HEK293 (cell line): ENCODE results near the gene SUFU.

Experiments used
- KLF16 ChIP-seq: fragments of 450-650 bp; formaldehyde crosslinking; IDR thresholded peaks from 2 replicates; pipeline ENCODE4 v1.5.1; 2017; ENCODE audit warnings: missing biosample characterization, missing genetic modification characterization
- ZBTB1 ChIP-seq: fragments of 450-650 bp; formaldehyde crosslinking; IDR thresholded peaks from 2 replicates; pipeline ENCODE4 v1.5.1; 2016; ENCODE audit warnings: missing biosample characterization, missing genetic modification characterization
- ZNF174 ChIP-seq: fragments of 450-650 bp; formaldehyde crosslinking; IDR thresholded peaks from 2 replicates; pipeline ENCODE4 v1.5.0; 2017; ENCODE audit warnings: missing biosample characterization, mild to moderate bottlenecking, missing genetic modification characterization
- ZNF510 ChIP-seq: fragments of 450-650 bp; formaldehyde crosslinking; IDR thresholded peaks from 2 replicates; pipeline ENCODE4 v1.5.1; 2018; ENCODE audit warnings: mild to moderate bottlenecking, missing genetic modification characterization, missing biosample characterization; ENCODE audit not compliant: insufficient replicate concordance
- ZNF585B ChIP-seq: fragments of 450-650 bp; formaldehyde crosslinking; IDR thresholded peaks from 2 replicates; pipeline ENCODE4 v1.5.1; 2016; ENCODE audit warnings: missing biosample characterization, missing genetic modification characterization
- ZSCAN30 ChIP-seq: fragments of 450-650 bp; IDR thresholded peaks from 2 replicates; pipeline ENCODE4 v1.5.1; 2018; ENCODE audit warnings: missing biosample characterization, mild to moderate bottlenecking, missing genetic modification characterization, moderate library complexity
- TF ChIP-seq, protein P1 (sequence below): fragments of 450-650 bp; formaldehyde crosslinking; IDR thresholded peaks from 2 replicates; pipeline ENCODE4 v1.5.1; 2016; ENCODE audit warnings: missing biosample characterization, missing genetic modification characterization
- TF ChIP-seq, protein P2 (sequence below): fragments of 450-650 bp; formaldehyde crosslinking; IDR thresholded peaks from 2 replicates; pipeline ENCODE4 v1.5.1; 2016; ENCODE audit warnings: missing biosample characterization, missing genetic modification characterization
- TF ChIP-seq, protein P3 (sequence below): fragments of 450-650 bp; formaldehyde crosslinking; conservative IDR thresholded peaks from 2 replicates; pipeline ENCODE4 v1.5.1; 2016; ENCODE audit warnings: low read depth, missing biosample characterization, missing genetic modification characterization
- TF ChIP-seq, protein P4 (sequence below): sonication (generic); formaldehyde crosslinking; IDR thresholded peaks from 2 replicates; pipeline ENCODE4 v1.8.1; 2022; ENCODE audit warnings: mild to moderate bottlenecking, moderate library complexity, missing genetic modification reagents
- TF ChIP-seq, protein P5 (sequence below): fragments of 450-650 bp; formaldehyde crosslinking; IDR thresholded peaks from 2 replicates; pipeline ENCODE4 v1.5.1; 2017; ENCODE audit warnings: missing biosample characterization, missing genetic modification characterization

DNA sequence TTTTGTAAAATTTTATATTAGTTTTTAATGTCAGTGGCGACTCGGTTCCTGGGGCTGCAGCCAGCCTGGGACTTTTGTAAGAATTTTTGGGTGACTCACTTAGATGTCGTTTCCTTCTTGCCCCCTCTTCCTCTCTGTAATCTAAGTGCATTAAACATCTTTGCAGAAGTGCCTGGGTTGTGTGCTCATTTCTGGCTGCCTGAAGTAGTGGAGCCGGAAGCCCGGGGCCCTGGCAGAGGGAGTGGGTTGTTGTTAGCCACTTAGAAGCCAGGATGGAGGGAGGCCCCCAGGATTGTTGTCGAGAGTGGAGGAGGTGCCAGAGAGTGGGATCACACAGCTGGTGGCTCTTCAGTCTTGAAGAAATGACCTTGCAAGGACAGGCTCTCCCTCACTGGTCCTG, 129.5 kb downstream of the SUFU start:
- TF ChIP-seq, protein P1, sequence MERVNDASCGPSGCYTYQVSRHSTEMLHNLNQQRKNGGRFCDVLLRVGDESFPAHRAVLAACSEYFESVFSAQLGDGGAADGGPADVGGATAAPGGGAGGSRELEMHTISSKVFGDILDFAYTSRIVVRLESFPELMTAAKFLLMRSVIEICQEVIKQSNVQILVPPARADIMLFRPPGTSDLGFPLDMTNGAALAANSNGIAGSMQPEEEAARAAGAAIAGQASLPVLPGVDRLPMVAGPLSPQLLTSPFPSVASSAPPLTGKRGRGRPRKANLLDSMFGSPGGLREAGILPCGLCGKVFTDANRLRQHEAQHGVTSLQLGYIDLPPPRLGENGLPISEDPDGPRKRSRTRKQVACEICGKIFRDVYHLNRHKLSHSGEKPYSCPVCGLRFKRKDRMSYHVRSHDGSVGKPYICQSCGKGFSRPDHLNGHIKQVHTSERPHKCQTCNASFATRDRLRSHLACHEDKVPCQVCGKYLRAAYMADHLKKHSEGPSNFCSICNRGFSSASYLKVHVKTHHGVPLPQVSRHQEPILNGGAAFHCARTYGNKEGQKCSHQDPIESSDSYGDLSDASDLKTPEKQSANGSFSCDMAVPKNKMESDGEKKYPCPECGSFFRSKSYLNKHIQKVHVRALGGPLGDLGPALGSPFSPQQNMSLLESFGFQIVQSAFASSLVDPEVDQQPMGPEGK (tag by site-specific recombination): no peak
- TF ChIP-seq ZNF585B (tag by site-specific recombination) (no peak), KLF16 (tag by site-specific recombination) (no peak), ZNF174 (tag by site-specific recombination) (no peak), ZSCAN30 (tag by site-specific recombination) (no peak), ZBTB1 (tag by site-specific recombination) (no peak), ZNF510 (tag by site-specific recombination) (no peak)
- TF ChIP-seq, protein P2, sequence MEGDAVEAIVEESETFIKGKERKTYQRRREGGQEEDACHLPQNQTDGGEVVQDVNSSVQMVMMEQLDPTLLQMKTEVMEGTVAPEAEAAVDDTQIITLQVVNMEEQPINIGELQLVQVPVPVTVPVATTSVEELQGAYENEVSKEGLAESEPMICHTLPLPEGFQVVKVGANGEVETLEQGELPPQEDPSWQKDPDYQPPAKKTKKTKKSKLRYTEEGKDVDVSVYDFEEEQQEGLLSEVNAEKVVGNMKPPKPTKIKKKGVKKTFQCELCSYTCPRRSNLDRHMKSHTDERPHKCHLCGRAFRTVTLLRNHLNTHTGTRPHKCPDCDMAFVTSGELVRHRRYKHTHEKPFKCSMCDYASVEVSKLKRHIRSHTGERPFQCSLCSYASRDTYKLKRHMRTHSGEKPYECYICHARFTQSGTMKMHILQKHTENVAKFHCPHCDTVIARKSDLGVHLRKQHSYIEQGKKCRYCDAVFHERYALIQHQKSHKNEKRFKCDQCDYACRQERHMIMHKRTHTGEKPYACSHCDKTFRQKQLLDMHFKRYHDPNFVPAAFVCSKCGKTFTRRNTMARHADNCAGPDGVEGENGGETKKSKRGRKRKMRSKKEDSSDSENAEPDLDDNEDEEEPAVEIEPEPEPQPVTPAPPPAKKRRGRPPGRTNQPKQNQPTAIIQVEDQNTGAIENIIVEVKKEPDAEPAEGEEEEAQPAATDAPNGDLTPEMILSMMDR (tag by site-specific recombination): no peak
- TF ChIP-seq, protein P3, sequence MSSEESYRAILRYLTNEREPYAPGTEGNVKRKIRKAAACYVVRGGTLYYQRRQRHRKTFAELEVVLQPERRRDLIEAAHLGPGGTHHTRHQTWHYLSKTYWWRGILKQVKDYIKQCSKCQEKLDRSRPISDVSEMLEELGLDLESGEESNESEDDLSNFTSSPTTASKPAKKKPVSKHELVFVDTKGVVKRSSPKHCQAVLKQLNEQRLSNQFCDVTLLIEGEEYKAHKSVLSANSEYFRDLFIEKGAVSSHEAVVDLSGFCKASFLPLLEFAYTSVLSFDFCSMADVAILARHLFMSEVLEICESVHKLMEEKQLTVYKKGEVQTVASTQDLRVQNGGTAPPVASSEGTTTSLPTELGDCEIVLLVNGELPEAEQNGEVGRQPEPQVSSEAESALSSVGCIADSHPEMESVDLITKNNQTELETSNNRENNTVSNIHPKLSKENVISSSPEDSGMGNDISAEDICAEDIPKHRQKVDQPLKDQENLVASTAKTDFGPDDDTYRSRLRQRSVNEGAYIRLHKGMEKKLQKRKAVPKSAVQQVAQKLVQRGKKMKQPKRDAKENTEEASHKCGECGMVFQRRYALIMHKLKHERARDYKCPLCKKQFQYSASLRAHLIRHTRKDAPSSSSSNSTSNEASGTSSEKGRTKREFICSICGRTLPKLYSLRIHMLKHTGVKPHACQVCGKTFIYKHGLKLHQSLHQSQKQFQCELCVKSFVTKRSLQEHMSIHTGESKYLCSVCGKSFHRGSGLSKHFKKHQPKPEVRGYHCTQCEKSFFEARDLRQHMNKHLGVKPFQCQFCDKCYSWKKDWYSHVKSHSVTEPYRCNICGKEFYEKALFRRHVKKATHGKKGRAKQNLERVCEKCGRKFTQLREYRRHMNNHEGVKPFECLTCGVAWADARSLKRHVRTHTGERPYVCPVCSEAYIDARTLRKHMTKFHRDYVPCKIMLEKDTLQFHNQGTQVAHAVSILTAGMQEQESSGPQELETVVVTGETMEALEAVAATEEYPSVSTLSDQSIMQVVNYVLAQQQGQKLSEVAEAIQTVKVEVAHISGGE: no peak
- TF ChIP-seq, protein P4, sequence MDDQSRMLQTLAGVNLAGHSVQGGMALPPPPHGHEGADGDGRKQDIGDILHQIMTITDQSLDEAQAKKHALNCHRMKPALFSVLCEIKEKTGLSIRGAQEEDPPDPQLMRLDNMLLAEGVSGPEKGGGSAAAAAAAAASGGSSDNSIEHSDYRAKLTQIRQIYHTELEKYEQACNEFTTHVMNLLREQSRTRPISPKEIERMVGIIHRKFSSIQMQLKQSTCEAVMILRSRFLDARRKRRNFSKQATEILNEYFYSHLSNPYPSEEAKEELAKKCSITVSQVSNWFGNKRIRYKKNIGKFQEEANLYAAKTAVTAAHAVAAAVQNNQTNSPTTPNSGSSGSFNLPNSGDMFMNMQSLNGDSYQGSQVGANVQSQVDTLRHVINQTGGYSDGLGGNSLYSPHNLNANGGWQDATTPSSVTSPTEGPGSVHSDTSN (CRISPR knock-in tag): no peak
- TF ChIP-seq, protein P5, sequence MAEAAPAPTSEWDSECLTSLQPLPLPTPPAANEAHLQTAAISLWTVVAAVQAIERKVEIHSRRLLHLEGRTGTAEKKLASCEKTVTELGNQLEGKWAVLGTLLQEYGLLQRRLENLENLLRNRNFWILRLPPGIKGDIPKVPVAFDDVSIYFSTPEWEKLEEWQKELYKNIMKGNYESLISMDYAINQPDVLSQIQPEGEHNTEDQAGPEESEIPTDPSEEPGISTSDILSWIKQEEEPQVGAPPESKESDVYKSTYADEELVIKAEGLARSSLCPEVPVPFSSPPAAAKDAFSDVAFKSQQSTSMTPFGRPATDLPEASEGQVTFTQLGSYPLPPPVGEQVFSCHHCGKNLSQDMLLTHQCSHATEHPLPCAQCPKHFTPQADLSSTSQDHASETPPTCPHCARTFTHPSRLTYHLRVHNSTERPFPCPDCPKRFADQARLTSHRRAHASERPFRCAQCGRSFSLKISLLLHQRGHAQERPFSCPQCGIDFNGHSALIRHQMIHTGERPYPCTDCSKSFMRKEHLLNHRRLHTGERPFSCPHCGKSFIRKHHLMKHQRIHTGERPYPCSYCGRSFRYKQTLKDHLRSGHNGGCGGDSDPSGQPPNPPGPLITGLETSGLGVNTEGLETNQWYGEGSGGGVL (tag by site-specific recombination): no peak
